ENCODE results near the gene ZFP69. TPM values are rescaled to one million over a fixed set of nuclear protein-coding genes. Genes with fewer than 3 reads are reported as not detected.

The ZFP69 gene
- total and polyA plus RNA-seq, 2 of the 4 experiments (the other 2 are of a cell fraction), result 1.2 to 1.6 TPM

GRCh38 chr1:40475268-40475667 lies 1.8 kb upstream of the ZFP69 start:
- Histone ChIP-seq H2AK9ac (replicated peaks; ENCODE audit: low read depth, low read length, poor library complexity) (no peak overlapping the region), H2BK15ac (ENCODE audit: low read depth, low read length) (no peak overlapping the region), H4K8ac (ENCODE audit: low read depth in 2 of 2, low read length in 2 of 2) (no peak overlapping the region), H3K9me1 (ENCODE audit: insufficient read depth, low read length) (no peaks in the 10 kb centered on the region; the same call in 1 of the 2 replicates), H3K4me2 (ENCODE audit: low read depth, low read length) (no peak overlapping the region), H3K4me1 (ENCODE audit: control insufficient read depth, insufficient read depth, low read length) (0 out of 2 replicates have a peak, but pooled peaks cover 2% of the 10 kb centered on the region), H2AFZ (replicated peaks; ENCODE audit: low read length, poor library complexity) (no peak overlapping the region), H3K79me1 (ENCODE audit: low read depth in 1 of 2, low read length in 2 of 2) (peaks cover 0 to 11% of the 10 kb centered on the region in 2 experiments; a peak in 2 of 4 replicates), H3K56ac (ENCODE audit: extremely low read depth, insufficient read depth, low read length) (no peak overlapping the region), H2BK20ac (ENCODE audit: low read depth, low read length) (no peak overlapping the region), H4K91ac (ENCODE audit: insufficient read depth, low read depth, low read length) (no peak overlapping the region), H3K27me3 (ENCODE audit: control insufficient read depth, insufficient read depth, low read length) (no peaks in the 10 kb centered on the region), H4K20me1 (ENCODE audit: insufficient read depth, low read length) (no peaks in the 10 kb centered on the region), H3K4me3 (ENCODE audit: insufficient read depth, low read depth, low read length) (no peak overlapping the region), H3K27ac (ENCODE audit: insufficient read depth, low read length) (no peak overlapping the region), H3K23ac (ENCODE audit: low read depth, low read length) (no peak overlapping the region), H3K9me3 (ENCODE audit: control insufficient read depth, insufficient read depth, low read length) (peaks cover 16% of the 10 kb centered on the region), H2AK5ac (ENCODE audit: low read depth, low read length) (no peak overlapping the region), H3K18ac (ENCODE audit: low read depth, low read length) (no peak overlapping the region), H3K14ac (replicated peaks; ENCODE audit: low read depth, low read length) (no peak overlapping the region), H4K5ac (ENCODE audit: low read depth, low read length) (no peak overlapping the region), H2BK5ac (ENCODE audit: low read depth, low read length, poor library complexity, severe bottlenecking) (no peak overlapping the region), H3K4ac (ENCODE audit: low read depth, low read length) (no peak overlapping the region), H2BK120ac (ENCODE audit: low read depth, low read length) (no peak overlapping the region), H3K9ac (ENCODE audit: low read depth, low read length) (no peak overlapping the region), H3K36me3 (ENCODE audit: control insufficient read depth, insufficient read depth, low read length) (peaks cover 2% of the 10 kb centered on the region)
- ChIA-PET CTCF (no interaction called here), POLR2A (ENCODE audit: unreplicated experiment) (no interaction called here)
- TF ChIP-seq MAZ (IDR thresholded peaks at IDR 0.05; ENCODE audit: borderline replicate concordance, low read depth, low read length) (no peak), MAFK (IDR thresholded peaks at IDR 0.05; ENCODE audit: low read depth, low read length) (no peak), RCOR1 (IDR thresholded peaks at IDR 0.05; ENCODE audit: insufficient replicate concordance, low read length) (no peak), CEBPB (IDR thresholded peaks at IDR 0.05; ENCODE audit: low read depth, low read length) (no peak), RFX5 (IDR thresholded peaks at IDR 0.05; ENCODE audit: low read depth, low read length) (no peak), CTCF (conservative IDR thresholded peaks at IDR 0.05; ENCODE audit: low read depth, low read length) (no peak), BHLHE40 (IDR thresholded peaks at IDR 0.05; ENCODE audit: low read depth, low read length) (no peak), CHD1 (IDR thresholded peaks at IDR 0.05; ENCODE audit: low read depth, low read length) (no peak), POLR2A (IDR thresholded peaks at IDR 0.05; ENCODE audit: low read depth, low read length) (no peak), ELK1 (IDR thresholded peaks at IDR 0.05; ENCODE audit: borderline replicate concordance, low read depth, low read length) (no peak), SMC3 (IDR thresholded peaks at IDR 0.05; ENCODE audit: low read depth, low read length) (no peak), RAD21 (IDR thresholded peaks at IDR 0.05; ENCODE audit: low read length) (no peak), NFE2L2 (IDR thresholded peaks at IDR 0.05; ENCODE audit: low read depth, low read length) (no peak), USF2 (IDR thresholded peaks at IDR 0.05; ENCODE audit: low read depth, low read length) (no peak), FOS (IDR thresholded peaks at IDR 0.05; ENCODE audit: low read depth, low read length) (no peak), MXI1 (IDR thresholded peaks at IDR 0.05; ENCODE audit: borderline replicate concordance, low read depth, low read length) (no peak)
- whole genome bisulfite sequencing, 2 experiments (ENCODE audit: extremely low coverage in 2 of 2, insufficient read length in 1 of 2), result no CpG with 5 or more reads among the region's 2 CpGs
- no peak for ATAC-seq (ENCODE audit: low read depth)
- dilution Hi-C loops (cut with HindIII; ENCODE audit: low sequenced_read_pairs, unreplicated experiment) (no loop called here), in situ Hi-C loops (cut with MboI; ENCODE audit: low sequenced_read_pairs) (no loop called here), intact Hi-C loops (cut with micrococcal nuclease) (no loop called here)
- no TSS peak for BruUV-seq (replicated peaks)
- DNase-seq, result no peak
